ENCODE measurements around the gene SLC9A7.

Gene SLC9A7

DNA sequence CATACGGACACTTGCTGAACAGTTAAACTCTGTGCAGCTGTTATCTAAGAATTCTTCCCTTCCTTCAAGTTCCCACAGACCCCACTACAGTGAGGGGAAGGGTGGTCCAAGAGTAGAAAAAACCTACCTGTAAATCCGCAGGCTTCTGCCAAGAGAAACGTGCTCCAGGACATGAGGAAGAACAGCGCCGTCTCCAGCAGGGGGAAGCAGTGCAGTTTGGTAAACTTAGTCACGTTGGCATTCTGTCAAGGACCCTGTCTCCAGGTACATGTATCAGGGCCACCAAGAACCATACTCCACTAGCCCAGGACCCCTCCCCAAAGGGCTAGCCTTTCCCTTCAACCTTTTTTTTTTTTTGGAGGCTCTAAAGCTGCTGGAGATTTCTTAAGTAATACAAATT lies 105.4 kb downstream of the SLC9A7 start:
- Histone ChIP-seq H3K9me3 (no peaks in the 10 kb centered on the region), H3K4me1 (no peaks in the 10 kb centered on the region), H3K27ac (no peak overlapping the region), H3K27me3 (no peaks in the 10 kb centered on the region), H3K4me3 (no peak overlapping the region), H3K36me3 (no peaks in the 10 kb centered on the region)
- TF ChIP-seq, protein P1, sequence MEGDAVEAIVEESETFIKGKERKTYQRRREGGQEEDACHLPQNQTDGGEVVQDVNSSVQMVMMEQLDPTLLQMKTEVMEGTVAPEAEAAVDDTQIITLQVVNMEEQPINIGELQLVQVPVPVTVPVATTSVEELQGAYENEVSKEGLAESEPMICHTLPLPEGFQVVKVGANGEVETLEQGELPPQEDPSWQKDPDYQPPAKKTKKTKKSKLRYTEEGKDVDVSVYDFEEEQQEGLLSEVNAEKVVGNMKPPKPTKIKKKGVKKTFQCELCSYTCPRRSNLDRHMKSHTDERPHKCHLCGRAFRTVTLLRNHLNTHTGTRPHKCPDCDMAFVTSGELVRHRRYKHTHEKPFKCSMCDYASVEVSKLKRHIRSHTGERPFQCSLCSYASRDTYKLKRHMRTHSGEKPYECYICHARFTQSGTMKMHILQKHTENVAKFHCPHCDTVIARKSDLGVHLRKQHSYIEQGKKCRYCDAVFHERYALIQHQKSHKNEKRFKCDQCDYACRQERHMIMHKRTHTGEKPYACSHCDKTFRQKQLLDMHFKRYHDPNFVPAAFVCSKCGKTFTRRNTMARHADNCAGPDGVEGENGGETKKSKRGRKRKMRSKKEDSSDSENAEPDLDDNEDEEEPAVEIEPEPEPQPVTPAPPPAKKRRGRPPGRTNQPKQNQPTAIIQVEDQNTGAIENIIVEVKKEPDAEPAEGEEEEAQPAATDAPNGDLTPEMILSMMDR (IDR thresholded peaks at IDR 0.05) = no peak
- DNase-seq = no peak
- intact Hi-C loops (cut with DNase I; ENCODE audit: low total_unique reads) = no loop called here

DNA sequence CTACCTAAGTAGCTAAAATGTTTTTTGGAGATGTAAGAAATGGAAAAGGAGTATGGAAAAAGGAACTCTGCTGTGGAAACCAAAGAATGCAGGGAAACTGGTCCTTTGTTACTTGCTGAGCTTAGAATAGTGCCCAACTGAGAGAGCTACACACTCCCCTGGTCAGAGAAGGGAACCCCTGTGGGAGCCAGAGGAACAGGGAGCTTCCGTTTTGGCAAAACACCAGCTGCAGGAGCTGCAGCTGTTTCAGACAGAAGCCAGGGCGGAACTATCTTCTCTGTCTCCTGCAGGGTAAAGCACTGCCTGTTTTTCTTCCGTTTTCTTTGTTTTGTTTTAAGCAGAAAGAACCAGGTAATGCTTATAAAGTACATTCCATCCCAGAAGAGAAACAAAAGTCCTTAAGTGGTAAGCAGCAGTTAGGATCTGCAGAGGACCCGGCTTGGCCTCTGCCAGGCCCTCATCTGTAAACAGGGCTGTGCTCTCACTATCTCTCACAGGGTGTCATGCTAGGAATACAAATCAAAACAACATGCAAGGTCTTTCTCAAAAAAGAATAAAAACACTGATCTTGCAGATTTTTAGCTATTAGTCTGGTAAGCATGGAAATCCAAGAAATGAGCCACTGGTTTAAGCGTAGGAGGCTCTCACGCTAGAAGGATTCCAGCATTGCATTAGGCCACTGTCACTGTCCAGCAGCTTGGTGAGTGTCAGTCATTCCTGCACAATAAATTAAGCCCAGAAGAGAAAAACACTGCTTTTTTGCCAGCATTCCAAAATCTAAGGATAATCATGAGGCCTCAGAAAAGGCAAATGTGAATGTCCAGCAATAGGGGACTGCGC lies 109.3 kb downstream of the SLC9A7 start:
- no peaks in the 10 kb centered on the region for H3K4me1 ChIP-seq
- no peak overlapping the region for H3K4me3 ChIP-seq
- H3K27me3 ChIP-seq = no peaks in the 10 kb centered on the region
- intact Hi-C loops (cut with DNase I; ENCODE audit: low total_unique reads) = loop anchor here (10.0 kb wide), 1 partner anchor 85 kb away; no protein-coding TSS in a partner anchor
- H3K9me3 ChIP-seq = no peaks in the 10 kb centered on the region
- TF ChIP-seq, protein P1 (IDR thresholded peaks at IDR 0.05) = no peak
- no peaks in the 10 kb centered on the region for H3K36me3 ChIP-seq
- H3K27ac ChIP-seq = no peak overlapping the region
- peak in 1 of 2 donors; percentile 32 for DNase-seq

GRCh38 chrX:46648660-46649059 lies 110.3 kb downstream of the SLC9A7 start:
- no peaks in the 10 kb centered on the region for H3K4me1 ChIP-seq
- TF ChIP-seq, protein P1 (IDR thresholded peaks at IDR 0.05) = no peak
- H3K4me3 ChIP-seq = no peak overlapping the region
- no peak for DNase-seq
- intact Hi-C loops (cut with DNase I; ENCODE audit: low total_unique reads) = loop anchor here (10.0 kb wide), 1 partner anchor 84 kb away; no protein-coding TSS in a partner anchor
- no peaks in the 10 kb centered on the region for H3K27me3 ChIP-seq
- no peaks in the 10 kb centered on the region for H3K9me3 ChIP-seq
- H3K36me3 ChIP-seq = no peaks in the 10 kb centered on the region
- no peak overlapping the region for H3K27ac ChIP-seq

GRCh38 chrX:46647251-46647650 lies 111.7 kb downstream of the SLC9A7 start:
- no peaks in the 10 kb centered on the region for H3K4me1 ChIP-seq
- no peak overlapping the region for H3K27ac ChIP-seq
- no peaks in the 10 kb centered on the region for H3K27me3 ChIP-seq
- no peak for DNase-seq
- no peaks in the 10 kb centered on the region for H3K36me3 ChIP-seq
- no peak overlapping the region for H3K4me3 ChIP-seq
- intact Hi-C loops (cut with DNase I; ENCODE audit: low total_unique reads) = loop anchor here (10.0 kb wide), 1 partner anchor 82 kb away; no protein-coding TSS in a partner anchor
- no peaks in the 10 kb centered on the region for H3K9me3 ChIP-seq
- TF ChIP-seq, protein P1 (IDR thresholded peaks at IDR 0.05) = no peak

DNA sequence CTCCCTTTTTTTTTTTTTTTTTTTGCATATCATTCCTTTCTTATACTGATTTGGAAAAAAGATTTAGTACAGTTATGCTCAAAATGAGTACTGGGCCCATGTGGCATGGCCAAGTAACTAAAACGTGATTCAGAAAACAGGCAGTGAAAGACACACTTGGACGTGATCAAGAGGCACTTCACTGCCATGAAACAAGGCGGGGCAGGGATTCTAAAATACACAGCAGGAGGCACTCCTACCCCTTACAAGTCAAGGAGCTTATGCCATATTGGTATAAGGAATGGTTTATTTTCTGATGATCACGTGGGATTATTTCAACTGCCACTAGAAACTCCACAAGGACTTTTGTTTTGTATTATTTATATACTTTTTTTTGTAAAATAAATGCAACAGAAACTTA lies 113.3 kb downstream of the SLC9A7 start:
- no peaks in the 10 kb centered on the region for H3K4me1 ChIP-seq
- intact Hi-C loops (cut with DNase I; ENCODE audit: low total_unique reads) = loop anchor here (10.0 kb wide), 1 partner anchor 81 kb away; no protein-coding TSS in a partner anchor
- no peak overlapping the region for H3K27ac ChIP-seq
- H3K4me3 ChIP-seq = no peak overlapping the region
- H3K9me3 ChIP-seq = no peaks in the 10 kb centered on the region
- no peaks in the 10 kb centered on the region for H3K36me3 ChIP-seq
- no peaks in the 10 kb centered on the region for H3K27me3 ChIP-seq
- TF ChIP-seq, protein P1 (IDR thresholded peaks at IDR 0.05) = no peak
- no peak for DNase-seq
